Lung (tissue), 12 donors: ENCODE data around the gene TNFRSF21. TPM values are rescaled to one million over a fixed set of nuclear protein-coding genes. Genes with fewer than 3 reads are reported as not detected.

Source experiments
- ATAC-seq: fragments of 200-7000 bp; cut with Tn5 transposase; one replicate; pipeline ENCODE4 v1.9.1; 2020; ENCODE audit warnings: moderate number of reproducible peaks; ENCODE audit not compliant: insufficient read depth, low FRiP score
- DNase-seq, 3 donors: peaks; one replicate each; pipeline ENCODE4 v3.0.0-alpha.2; 2013 to 2017
- H3K27ac ChIP-seq, 2 donors: one replicate each; pipeline ENCODE4 v1.5.1; 2013; ENCODE audit warnings: mild to moderate bottlenecking in 2 of 2, moderate library complexity in 2 of 2, control low read depth in 1 of 2, inconsistent platforms in 1 of 2, low read depth in 1 of 2, low read length in 1 of 2
- H3K27me3 ChIP-seq, 3 donors: one replicate each; pipeline ENCODE4 v1.5.1; 2013; ENCODE audit warnings: low read length in 2 of 3; ENCODE audit not compliant: control insufficient read depth in 3 of 3, insufficient read depth in 3 of 3
- H3K36me3 ChIP-seq, 4 donors: one replicate each; pipeline ENCODE4 v1.5.1; 2013; ENCODE audit warnings: low read length in 4 of 4, mild to moderate bottlenecking in 1 of 4, moderate library complexity in 1 of 4; ENCODE audit not compliant: control insufficient read depth in 4 of 4, insufficient read depth in 4 of 4
- H3K4me1 ChIP-seq, 5 donors: one replicate each; pipeline ENCODE4 v1.5.1; 2013; ENCODE audit warnings: low read length in 5 of 5, mild to moderate bottlenecking in 2 of 5, moderate library complexity in 1 of 5; ENCODE audit not compliant: control insufficient read depth in 5 of 5, insufficient read depth in 5 of 5
- H3K4me3 ChIP-seq: one replicate; pipeline ENCODE4 v1.5.1; 2013; ENCODE audit warnings: mild to moderate bottlenecking, control low read depth, moderate library complexity
- H3K9ac ChIP-seq, 2 donors: one replicate each; pipeline ENCODE4 v1.5.1; 2013; ENCODE audit warnings: low read length in 2 of 2, control low read depth in 1 of 2; ENCODE audit not compliant: insufficient read depth in 1 of 2
- H3K9me3 ChIP-seq, 4 donors: one replicate each; pipeline ENCODE4 v1.5.1; 2013; ENCODE audit warnings: low read length in 3 of 4, mild to moderate bottlenecking in 1 of 4, moderate library complexity in 1 of 4; ENCODE audit not compliant: control insufficient read depth in 4 of 4, insufficient read depth in 3 of 4
- WGBS, 2 donors: extraction: QIAGEN DNeasy Blood & Tissue Kit; methylation state at CpG; one replicate each; pipeline ENCODE4 v1.1.7; 2013; 5-methylcytosine and 5-hydroxymethylcytosine counted together
- polyA plus RNA-seq, 2 donors: library from polyadenylated mRNA; stranded (reverse); fragments of 200-250 nt; gene quantifications; one replicate each; pipeline ENCODE4 v1.2.1, GENCODE V29; 2013
- total RNA-seq, 2 donors: library from RNA; depleted of rRNA in 1 of 2; stranded (reverse); fragments of >200 nt in 1 of 2; gene quantifications; one replicate each; pipeline ENCODE4 v1.2.1, GENCODE V29; 2014 to 2021
- TF ChIP-seq, protein P1 (sequence below): IDR thresholded peaks from 2 replicates; pipeline ENCODE4 v1.5.1; 2012; ENCODE audit warnings: mild to moderate bottlenecking; ENCODE audit errors: control extremely low read depth, extremely low read depth
- donor health status: control.
- donor health status: control.
- donor health status: Bipolar disorder and iron deficiency.
- donor health status: healthy.
- donor health status: DM: yes; HTN: yes; CAD: no.

TNFRSF21 gene
- total and polyA plus RNA-seq, 4 donors, result 11.1 to 36.6 (median 24.5) TPM

DNA sequence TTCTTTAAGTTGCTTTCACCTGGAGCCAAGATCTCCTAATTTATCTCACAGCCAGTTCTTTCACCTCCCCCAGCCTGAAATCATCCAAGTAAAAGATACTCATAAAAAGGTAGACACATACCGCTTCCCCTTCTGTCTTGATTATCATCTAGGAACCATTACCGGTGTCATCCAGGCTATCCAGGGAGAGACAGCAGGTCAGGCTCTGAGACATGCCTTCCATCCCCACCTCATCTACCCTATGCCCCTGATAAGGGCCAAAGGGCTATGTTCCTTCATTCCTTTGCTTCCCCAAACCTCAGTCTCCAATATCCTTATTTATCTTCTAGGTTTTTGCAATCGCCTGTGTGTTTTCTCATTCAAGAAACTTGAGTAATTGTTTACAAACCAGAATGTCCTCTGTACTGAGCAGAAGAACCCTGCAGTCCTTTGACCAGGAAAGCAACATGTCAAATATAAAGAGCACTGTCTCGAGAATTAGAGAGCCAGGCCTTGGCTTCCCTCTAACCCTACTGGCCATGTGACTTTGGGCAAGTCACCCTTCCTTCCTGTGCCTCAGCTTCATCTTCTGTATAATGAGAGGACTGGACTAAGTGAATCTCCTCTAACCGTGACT is 41.0 kb downstream of the TNFRSF21 start:
- no peak overlapping the region for H3K27ac ChIP-seq
- peaks cover 0 to 6% (median 0%) of the 10 kb centered on the region in 5 donors for H3K4me1 ChIP-seq
- H3K27me3 ChIP-seq, result no peaks in the 10 kb centered on the region
- ATAC-seq (no peak), DNase-seq (no peak)
- H3K36me3 ChIP-seq, result no peaks in the 10 kb centered on the region
- 89 to 91% methylated on average over 5 of the region's 5 CpGs for WGBS, 2 donors
- TF ChIP-seq, protein P1, sequence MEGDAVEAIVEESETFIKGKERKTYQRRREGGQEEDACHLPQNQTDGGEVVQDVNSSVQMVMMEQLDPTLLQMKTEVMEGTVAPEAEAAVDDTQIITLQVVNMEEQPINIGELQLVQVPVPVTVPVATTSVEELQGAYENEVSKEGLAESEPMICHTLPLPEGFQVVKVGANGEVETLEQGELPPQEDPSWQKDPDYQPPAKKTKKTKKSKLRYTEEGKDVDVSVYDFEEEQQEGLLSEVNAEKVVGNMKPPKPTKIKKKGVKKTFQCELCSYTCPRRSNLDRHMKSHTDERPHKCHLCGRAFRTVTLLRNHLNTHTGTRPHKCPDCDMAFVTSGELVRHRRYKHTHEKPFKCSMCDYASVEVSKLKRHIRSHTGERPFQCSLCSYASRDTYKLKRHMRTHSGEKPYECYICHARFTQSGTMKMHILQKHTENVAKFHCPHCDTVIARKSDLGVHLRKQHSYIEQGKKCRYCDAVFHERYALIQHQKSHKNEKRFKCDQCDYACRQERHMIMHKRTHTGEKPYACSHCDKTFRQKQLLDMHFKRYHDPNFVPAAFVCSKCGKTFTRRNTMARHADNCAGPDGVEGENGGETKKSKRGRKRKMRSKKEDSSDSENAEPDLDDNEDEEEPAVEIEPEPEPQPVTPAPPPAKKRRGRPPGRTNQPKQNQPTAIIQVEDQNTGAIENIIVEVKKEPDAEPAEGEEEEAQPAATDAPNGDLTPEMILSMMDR, result no peak
- H3K4me3 ChIP-seq, result no peak overlapping the region
- H3K9me3 ChIP-seq, result no peaks in the 10 kb centered on the region
- H3K9ac ChIP-seq, result no peak overlapping the region

DNA sequence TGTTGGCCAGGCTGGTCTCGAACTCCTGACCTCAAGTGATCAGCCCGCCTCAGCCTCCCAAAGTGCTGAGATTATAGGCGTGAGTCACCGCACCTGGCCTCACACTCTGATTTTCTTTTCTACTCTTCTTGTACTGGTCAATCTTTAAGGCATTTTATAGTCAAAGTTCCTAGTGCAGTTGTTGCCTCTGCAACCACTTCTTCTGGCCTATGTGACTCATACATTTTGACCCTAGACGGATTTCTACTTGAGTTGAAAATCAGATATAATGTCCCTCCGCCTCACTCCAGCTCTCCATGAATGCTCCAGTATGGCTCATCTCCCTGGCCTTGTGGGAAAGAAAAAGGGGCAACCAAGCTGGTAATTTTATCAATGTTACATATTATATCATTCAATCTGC is 42.4 kb downstream of the TNFRSF21 start:
- Histone ChIP-seq H3K27me3 (no peaks in the 10 kb centered on the region), H3K4me3 (no peak overlapping the region), H3K9ac (no peak overlapping the region), H3K9me3 (no peaks in the 10 kb centered on the region), H3K36me3 (no peaks in the 10 kb centered on the region), H3K4me1 (peaks cover 0 to 6% (median 0%) of the 10 kb centered on the region in 5 donors), H3K27ac (no peak overlapping the region)
- ATAC-seq (no peak), DNase-seq (no peak)
- WGBS, 2 donors, result 95 to 96% methylated on average over 6 of the region's 6 CpGs
- TF ChIP-seq, protein P1, result no peak

DNA sequence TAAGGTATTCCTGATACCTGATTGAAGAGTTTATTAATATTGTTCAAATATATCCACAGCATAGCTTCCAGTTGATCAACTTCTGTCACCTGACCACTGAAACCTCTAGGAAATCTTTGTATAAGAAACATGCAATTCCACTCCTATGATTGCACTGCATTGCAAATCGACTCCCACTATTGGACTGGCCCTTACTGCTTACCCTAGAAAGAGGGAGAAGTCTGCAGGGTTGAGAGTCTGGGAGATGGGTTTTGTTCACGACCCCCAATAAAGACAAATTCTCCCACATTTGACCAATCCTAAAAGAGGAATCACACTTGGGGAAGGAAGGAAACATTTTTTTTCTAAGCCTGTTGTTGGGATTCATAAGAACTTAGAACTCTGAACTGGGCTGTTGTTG is 43.7 kb downstream of the TNFRSF21 start:
- 90 to 91% methylated on average over 2 of the region's 2 CpGs for WGBS, 2 donors
- H3K4me1 ChIP-seq, result peaks cover 0 to 6% (median 0%) of the 10 kb centered on the region in 5 donors
- H3K9ac ChIP-seq, result no peak overlapping the region
- no peaks in the 10 kb centered on the region for H3K36me3 ChIP-seq
- ATAC-seq (no peak), DNase-seq (no peak)
- no peak overlapping the region for H3K4me3 ChIP-seq
- H3K9me3 ChIP-seq, result no peaks in the 10 kb centered on the region
- H3K27ac ChIP-seq, result no peak overlapping the region
- TF ChIP-seq, protein P1, result no peak
- H3K27me3 ChIP-seq, result no peaks in the 10 kb centered on the region

DNA sequence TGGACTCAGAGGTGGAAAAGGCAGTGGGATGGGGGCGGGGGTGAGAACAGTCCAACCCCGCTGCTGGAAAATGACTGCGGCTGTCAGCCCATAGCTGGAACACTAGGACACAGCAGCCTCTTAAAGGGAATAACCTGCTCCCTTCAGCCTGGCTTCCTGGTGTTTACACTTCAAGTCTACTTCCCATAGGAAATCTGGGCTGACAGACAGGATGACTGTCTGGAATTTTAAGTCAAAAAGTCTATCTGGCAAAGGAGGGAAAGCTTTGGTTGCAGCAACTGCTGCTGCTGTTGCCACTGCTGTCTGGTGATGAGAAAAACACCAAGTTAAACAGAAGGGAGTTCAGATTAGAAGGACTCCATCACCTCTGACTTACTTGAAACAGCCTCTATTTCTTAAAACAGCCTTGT is 44.9 kb downstream of the TNFRSF21 start:
- TF ChIP-seq, protein P1, result no peak
- no peak overlapping the region for H3K27ac ChIP-seq
- no peaks in the 10 kb centered on the region for H3K36me3 ChIP-seq
- DNase-seq, result no peak
- H3K9me3 ChIP-seq, result no peaks in the 10 kb centered on the region
- no peak overlapping the region for H3K4me3 ChIP-seq
- ATAC-seq, result no peak
- no peak overlapping the region for H3K9ac ChIP-seq
- WGBS, 2 donors, result 62 to 67% methylated on average over 3 of the region's 3 CpGs
- no peaks in the 10 kb centered on the region for H3K27me3 ChIP-seq
- H3K4me1 ChIP-seq, result peaks cover 0 to 6% (median 0%) of the 10 kb centered on the region in 5 donors
